Small intestine (tissue), 7 donors: Measurements from ENCODE around the gene SPDYC. TPM values are rescaled to one million over a fixed set of nuclear protein-coding genes. Genes with fewer than 3 reads are reported as not detected.

Experiments used
- DNase-seq, 2 donors: peaks; one replicate each; pipeline versions ENCODE4 v3.0.0 to v3.0.0-alpha.2; 2013
- FAIRE-seq: peaks from 2 replicates; lab custom pipeline; 2012; peaks lifted over from hg19 to GRCh38; lab: Jason Lieb, UNC
- H3K27ac ChIP-seq, 3 donors: one replicate each; pipeline ENCODE4 v1.5.1; 2013; ENCODE audit warnings: low read length in 2 of 3, mild to moderate bottlenecking in 2 of 3, control low read depth in 1 of 3, inconsistent platforms in 1 of 3, low read depth in 1 of 3, moderate library complexity in 1 of 3
- H3K27me3 ChIP-seq, 3 donors: one replicate each; pipeline ENCODE4 v1.6.1; 2013; ENCODE audit warnings: low read length in 3 of 3, inconsistent platforms in 1 of 3; ENCODE audit not compliant: control insufficient read depth in 3 of 3, insufficient read depth in 3 of 3
- H3K36me3 ChIP-seq, 3 donors: one replicate each; pipeline ENCODE4 v1.6.1; 2013; ENCODE audit warnings: low read length in 3 of 3, inconsistent platforms in 1 of 3, low read depth in 1 of 3, mild to moderate bottlenecking in 1 of 3, moderate library complexity in 1 of 3; ENCODE audit not compliant: control insufficient read depth in 3 of 3, insufficient read depth in 2 of 3
- H3K4me1 ChIP-seq, 3 donors: one replicate each; pipeline ENCODE4 v1.6.1; 2013; ENCODE audit warnings: low read length in 2 of 3, inconsistent platforms in 1 of 3, low read depth in 1 of 3, mild to moderate bottlenecking in 1 of 3, moderate library complexity in 1 of 3; ENCODE audit not compliant: control insufficient read depth in 3 of 3, insufficient read depth in 2 of 3
- H3K4me3 ChIP-seq, 3 donors: one replicate each; pipeline ENCODE4 v1.5.1; 2013; ENCODE audit warnings: low read length in 3 of 3, control low read depth in 1 of 3, inconsistent platforms in 1 of 3, low read depth in 1 of 3, mild to moderate bottlenecking in 1 of 3, moderate library complexity in 1 of 3
- H3K9me3 ChIP-seq, 2 donors: one replicate each; pipeline ENCODE4 v1.6.1; 2013; ENCODE audit warnings: low read depth in 1 of 2, low read length in 1 of 2; ENCODE audit not compliant: control insufficient read depth in 2 of 2, insufficient read depth in 1 of 2
- WGBS, 3 donors: extraction: QIAGEN DNeasy Blood & Tissue Kit; methylation state at CpG; one replicate each; pipeline ENCODE4 v1.1.7; 2013; 5-methylcytosine and 5-hydroxymethylcytosine counted together
- polyA plus RNA-seq, 4 donors: library from polyadenylated mRNA; stranded (reverse) in 3 of 4; unstranded in 1 of 4; fragments of 200-250 nt in 3 of 4; fragments of 120-200 nt in 1 of 4; gene quantifications; one replicate each; pipeline versions ENCODE4 v1.2.1 to v1.2.3, GENCODE V29; 2013
- donor health status: healthy with polysubstance abuse.
- donor health status: control.
- donor health status: control.
- donor health status: Bipolar disorder and iron deficiency.
- donor health status: healthy.

Gene SPDYC
- polyA plus RNA-seq, 4 donors = 0.13 TPM; not detected in 3

GRCh38 chr11:65132988-65133700 is 36.9 kb upstream of the SPDYC start:
- no peaks in the 10 kb centered on the region for H3K27me3 ChIP-seq
- DNase-seq (peak; percentile 83 to 90), FAIRE-seq (no peak)
- H3K36me3 ChIP-seq = peaks cover 14 to 51% (median 23%) of the 10 kb centered on the region in 3 donors
- peak overlapping the region; percentile 97 to 99 (median 99) for H3K27ac ChIP-seq
- H3K4me3 ChIP-seq = peak overlapping the region; percentile 81 to 90 (median 89)
- H3K4me1 ChIP-seq = peaks cover 2 to 20% (median 7%) of the 10 kb centered on the region in 3 donors
- 31 to 38% (median 33%) methylated on average over 18 of the region's 18 CpGs for WGBS, 3 donors
- H3K9me3 ChIP-seq = no peaks in the 10 kb centered on the region

DNA sequence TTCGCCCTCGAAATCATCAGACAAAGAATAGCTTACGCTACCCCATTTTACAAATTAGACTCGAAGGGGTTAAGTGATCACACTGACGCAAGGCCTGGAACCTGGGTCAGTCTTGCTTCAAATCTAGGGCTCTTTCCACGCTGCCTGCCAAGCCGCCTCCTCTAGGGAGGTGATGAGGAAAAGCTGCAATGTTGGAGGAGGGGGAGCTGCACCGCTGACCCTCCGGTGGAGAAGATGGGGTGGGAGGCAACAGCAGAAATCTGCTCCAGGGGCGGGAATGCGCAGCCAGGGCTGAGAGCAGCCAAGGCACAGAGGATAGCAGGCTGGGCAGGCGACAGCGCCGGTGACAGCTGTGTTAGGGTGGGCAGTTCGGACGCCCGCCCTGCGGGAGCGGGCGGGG is 36.3 kb upstream of the SPDYC start:
- peaks cover 13 to 46% (median 20%) of the 10 kb centered on the region in 3 donors for H3K36me3 ChIP-seq
- H3K4me1 ChIP-seq = peaks cover 2 to 20% (median 7%) of the 10 kb centered on the region in 3 donors
- DNase-seq (peak in 1 of 2 donors; percentile 31), FAIRE-seq (no peak)
- H3K27me3 ChIP-seq = no peaks in the 10 kb centered on the region
- 0 to 1% (median 1%) methylated on average over 20 of the region's 20 CpGs for WGBS, 3 donors
- H3K9me3 ChIP-seq = no peaks in the 10 kb centered on the region
- peak overlapping the region; percentile 81 to 90 (median 89) for H3K4me3 ChIP-seq
- peak overlapping the region; percentile 97 to 99 (median 99) for H3K27ac ChIP-seq

- WGBS, 3 donors = 0% methylated on average over 53 to 60 of the region's 60 CpGs
- Histone ChIP-seq H3K36me3 (peaks cover 10 to 39% (median 17%) of the 10 kb centered on the region in 3 donors), H3K4me3 (peak within 1 kb of the TSS; percentile 81 to 90 (median 89)), H3K9me3 (no peaks in the 10 kb centered on the region), H3K27ac (peak within 1 kb of the TSS; percentile 97 to 99 (median 99)), H3K4me1 (peaks cover 2 to 20% (median 7%) of the 10 kb centered on the region in 3 donors), H3K27me3 (no peaks in the 10 kb centered on the region)
- no peak for FAIRE-seq
- peak; percentile 92 to 97 for DNase-seq
These were observed 35.6 kb upstream of the SPDYC start, which contains the start of gene SYVN1 for GRCh38 chr11:65134240-65134951. TSS of gene SYVN1 (minus strand) at chr11:65134519. CDS start at chr11:65133601, 918 bp downstream.

- H3K27ac ChIP-seq = peak overlapping the region; percentile 97 to 99 (median 99)
- WGBS, 3 donors = 1 to 2% (median 1%) methylated on average over 24 of the region's 24 CpGs
- no peaks in the 10 kb centered on the region for H3K27me3 ChIP-seq
- H3K9me3 ChIP-seq = no peaks in the 10 kb centered on the region
- peak overlapping the region; percentile 81 to 90 (median 89) for H3K4me3 ChIP-seq
- peaks cover 10 to 32% (median 13%) of the 10 kb centered on the region in 3 donors for H3K36me3 ChIP-seq
- DNase-seq (peak; percentile 97 to 99), FAIRE-seq (no peak)
- H3K4me1 ChIP-seq = peaks cover 2 to 20% (median 7%) of the 10 kb centered on the region in 3 donors
These were observed 34.9 kb upstream of the SPDYC start for GRCh38 chr11:65134952-65135632.

- H3K4me3 ChIP-seq = peak overlapping the region in 2 of 3 donors; percentile 81 to 90
- H3K27me3 ChIP-seq = no peaks in the 10 kb centered on the region
- WGBS, 3 donors = 42 to 48% (median 46%) methylated on average over 11 of the region's 11 CpGs
- H3K36me3 ChIP-seq = peaks cover 8 to 26% (median 10%) of the 10 kb centered on the region in 3 donors
- peaks cover 2 to 20% (median 7%) of the 10 kb centered on the region in 3 donors for H3K4me1 ChIP-seq
- no peaks in the 10 kb centered on the region for H3K9me3 ChIP-seq
- H3K27ac ChIP-seq = peak overlapping the region; percentile 92 to 99 (median 99)
- DNase-seq (no peak), FAIRE-seq (no peak)
These were observed 34.3 kb upstream of the SPDYC start for GRCh38 chr11:65135633-65136145.

GRCh38 chr11:65136515-65137096 is 33.4 kb upstream of the SPDYC start:
- no peak for FAIRE-seq

DNA sequence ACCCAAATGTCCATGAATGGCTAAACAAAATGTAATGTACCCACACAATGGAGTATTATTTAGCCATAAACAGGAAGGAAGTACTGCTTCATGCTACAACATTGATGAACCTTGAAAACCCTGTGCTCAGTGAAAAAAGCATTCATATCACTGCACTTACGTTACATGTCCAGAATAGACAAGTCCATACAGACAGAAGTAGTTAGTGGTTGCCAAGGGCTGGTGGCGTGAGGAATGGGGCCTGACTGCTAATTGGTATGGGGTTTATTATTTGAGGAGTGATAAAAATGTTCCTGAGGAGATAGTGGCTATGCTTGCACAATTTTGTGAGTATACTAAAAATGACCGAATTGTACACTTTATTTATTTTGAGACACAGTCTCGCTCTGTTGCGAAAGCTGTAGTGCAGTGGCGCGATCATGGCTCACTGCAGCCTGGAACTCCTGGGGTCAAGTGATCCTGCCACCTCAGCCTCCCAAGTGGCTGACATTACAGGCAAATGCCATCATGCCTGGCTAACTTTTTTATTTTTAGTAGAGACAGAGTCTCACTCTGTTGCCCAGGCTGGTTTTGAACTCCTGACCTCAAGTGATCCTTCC is 28.0 kb upstream of the SPDYC start:
- DNase-seq (no peak), FAIRE-seq (no peak)
- WGBS, 3 donors = 82 to 88% (median 85%) methylated on average over 7 of the region's 7 CpGs
- Histone ChIP-seq H3K27ac (no peak overlapping the region), H3K9me3 (peaks cover 0 to 5% of the 10 kb centered on the region in 2 donors), H3K4me1 (no peaks in the 10 kb centered on the region), H3K36me3 (no peaks in the 10 kb centered on the region), H3K27me3 (peaks cover 0 to 2% (median 0%) of the 10 kb centered on the region in 3 donors), H3K4me3 (no peak overlapping the region)

More at GRCh38 chr11:65136515-65137096, 33.4 kb upstream of the SPDYC start:
- peak in 1 of 2 donors; percentile 42 for DNase-seq
- H3K4me1 ChIP-seq = peaks cover 2 to 20% (median 7%) of the 10 kb centered on the region in 3 donors
- H3K9me3 ChIP-seq = no peaks in the 10 kb centered on the region
- H3K36me3 ChIP-seq = peaks cover 2 to 17% (median 4%) of the 10 kb centered on the region in 3 donors
- peak overlapping the region in 2 of 3 donors; percentile 99 for H3K27ac ChIP-seq
- no peak overlapping the region for H3K4me3 ChIP-seq
- H3K27me3 ChIP-seq = no peaks in the 10 kb centered on the region
- 55 to 78% (median 74%) methylated on average over 15 of the region's 15 CpGs for WGBS, 3 donors
